PC-3 (cell line): ENCODE results near the gene CEACAM21. TPM values are rescaled to one million over a fixed set of nuclear protein-coding genes. Genes with fewer than 3 reads are reported as not detected.

Source experiments
- ATAC-seq: fragments of 200-7000 bp; cut with Tn5 transposase; 2 replicates; pipeline ENCODE4 v1.9.1; 2020; ENCODE audit warnings: mild to moderate bottlenecking, moderate library complexity
- BruUV-seq: library from RNA; stranded (reverse); fragments of 400-500 nt; replicated peaks from 2 replicates; lab custom pipeline; 2021; lab: Mats Ljungman, UMichigan
- CTCF ChIA-PET: fragments of 300-600 bp; sonication (Branson Sonifier 250); formaldehyde crosslinking; loops from one replicate; lab custom pipeline; 2022; ENCODE audit warnings: antibody characterized with exemption; lab: Charles Lee
- POLR2A ChIA-PET: fragments of 300-600 bp; sonication (Branson Sonifier 250); formaldehyde crosslinking; loops from one replicate; lab custom pipeline; 2022; ENCODE audit warnings: antibody characterized with exemption; ENCODE audit not compliant: unreplicated experiment; lab: Charles Lee
- DNase-seq: peaks from one replicate; pipeline ENCODE4 v3.0.0-alpha.2; 2015
- H2AFZ ChIP-seq: fragments of 300-600 bp; sonication (generic); 2 replicates; pipeline ENCODE4 v1.6.0; 2016; ENCODE audit warnings: antibody characterized with exemption, low read length
- H3F3A ChIP-seq: fragments of 300-600 bp; sonication (generic); one replicate; pipeline ENCODE4 v1.6.0; 2017; ENCODE audit warnings: antibody characterized with exemption, low read length, control low read depth, mild to moderate bottlenecking; ENCODE audit not compliant: unreplicated experiment
- H3K27ac ChIP-seq: fragments of 300-600 bp; sonication (generic); 2 replicates; pipeline ENCODE4 v1.5.1; 2016; ENCODE audit warnings: mild to moderate bottlenecking, low read length
- H3K27me3 ChIP-seq: fragments of 300-600 bp; sonication (generic); 2 replicates; pipeline ENCODE4 v1.6.1; 2016; ENCODE audit warnings: low read length, mixed read lengths
- H3K36me3 ChIP-seq: fragments of 300-600 bp; sonication (generic); 2 replicates; pipeline ENCODE4 v1.6.1; 2016; ENCODE audit warnings: low read depth, mixed run types, low read length, mixed read lengths
- H3K4me1 ChIP-seq: fragments of 300-600 bp; sonication (generic); 2 replicates; pipeline ENCODE4 v1.5.1; 2016; ENCODE audit warnings: low read length; ENCODE audit not compliant: insufficient read depth
- H3K4me2 ChIP-seq: fragments of 300-600 bp; sonication (generic); 2 replicates; pipeline ENCODE4 v1.6.0; 2016; ENCODE audit warnings: low read length
- H3K4me3 ChIP-seq: fragments of 300-600 bp; sonication (generic); 2 replicates; pipeline ENCODE4 v1.5.1; 2016; ENCODE audit warnings: mild to moderate bottlenecking, low read length, mixed read lengths
- H3K79me2 ChIP-seq: fragments of 300-600 bp; sonication (generic); 2 replicates; pipeline ENCODE4 v1.6.1; 2017; ENCODE audit warnings: low read length, mixed read lengths
- H3K9ac ChIP-seq: fragments of 300-600 bp; sonication (generic); 2 replicates; pipeline ENCODE4 v1.6.0; 2016; ENCODE audit warnings: mild to moderate bottlenecking, low read length
- H3K9me2 ChIP-seq: fragments of 300-600 bp; sonication (generic); replicated peaks from 2 replicates; pipeline ENCODE4 v1.6.1; 2016; ENCODE audit warnings: mixed run types, low read length, mixed read lengths
- H3K9me3 ChIP-seq: fragments of 300-600 bp; sonication (generic); 2 replicates; pipeline ENCODE4 v1.6.1; 2016; ENCODE audit warnings: low read length, mixed read lengths
- H4K20me1 ChIP-seq: fragments of 300-600 bp; sonication (generic); 2 replicates; pipeline ENCODE4 v1.6.1; 2016; ENCODE audit warnings: low read length, mixed read lengths
- CTCF ChIP-seq: fragments of 300-600 bp; sonication (generic); conservative IDR thresholded peaks from 2 replicates; pipeline ENCODE4 v1.5.1; 2017; ENCODE audit warnings: antibody characterized with exemption, low read depth, mild to moderate bottlenecking, low read length
- EZH2 ChIP-seq: fragments of 300-600 bp; sonication (generic); IDR thresholded peaks from one replicate; pipeline ENCODE4 v1.6.1; 2017; ENCODE audit warnings: antibody characterized with exemption, mild to moderate bottlenecking, low read length; ENCODE audit not compliant: unreplicated experiment
- EZH2phosphoT487 ChIP-seq: fragments of 300-600 bp; sonication (generic); IDR thresholded peaks from 2 replicates; pipeline ENCODE4 v1.6.1; 2018; ENCODE audit warnings: mild to moderate bottlenecking, antibody characterized with exemption, low read length, borderline replicate concordance
- intact Hi-C: fragments of 100-400 bp; cut with micrococcal nuclease; formaldehyde crosslinking; loops from 2 replicates; pipeline ENCODE4 v1.9.0; 2023
- total RNA-seq: library from RNA; depleted of rRNA; stranded (reverse); fragments of >200 nt; gene quantifications from 2 replicates; pipeline ENCODE4 v1.2.3, GENCODE V29; 2014

Gene CEACAM21
- total RNA-seq, 1 experiment from 2014 or later = not detected

- Histone ChIP-seq H3K9me2 (no peaks in the 10 kb centered on the region), H3K79me2 (no peaks in the 10 kb centered on the region), H3K4me3 (no peak overlapping the region), H3K9me3 (0 out of 2 replicates have a peak, but pooled peaks cover 10% of the 10 kb centered on the region), H3K36me3 (no peaks in the 10 kb centered on the region), H3K4me2 (no peak overlapping the region), H3F3A (no peaks in the 10 kb centered on the region), H3K27me3 (peaks cover 48% of the 10 kb centered on the region), H4K20me1 (no peaks in the 10 kb centered on the region), H3K4me1 (no peaks in the 10 kb centered on the region), H3K27ac (no peak overlapping the region), H3K9ac (no peak overlapping the region), H2AFZ (no peak overlapping the region)
- CTCF ChIA-PET = no interaction called here
- ATAC-seq (no peak), DNase-seq (no peak)
- POLR2A ChIA-PET = no interaction called here
- BruUV-seq = no TSS peak
- intact Hi-C loops = no loop called here
- TF ChIP-seq CTCF (no peak), EZH2phosphoT487 (no peak), EZH2 (no peak)
Observed at GRCh38 chr19:41529484-41530183, 46.3 kb upstream of the CEACAM21 start.

GRCh38 chr19:41530184-41530534 is 45.8 kb upstream of the CEACAM21 start:
- Histone ChIP-seq H3K27me3 (peaks cover 43% of the 10 kb centered on the region), H3F3A (no peaks in the 10 kb centered on the region), H2AFZ (no peak overlapping the region), H3K4me1 (no peaks in the 10 kb centered on the region), H3K4me3 (no peak overlapping the region), H3K9me2 (no peaks in the 10 kb centered on the region), H4K20me1 (no peaks in the 10 kb centered on the region), H3K36me3 (no peaks in the 10 kb centered on the region), H3K27ac (no peak overlapping the region), H3K79me2 (no peaks in the 10 kb centered on the region), H3K9me3 (0 out of 2 replicates have a peak, but pooled peaks cover 10% of the 10 kb centered on the region), H3K4me2 (no peak overlapping the region), H3K9ac (no peak overlapping the region)
- CTCF ChIA-PET = no interaction called here
- TF ChIP-seq CTCF = no peak
- no peak for TF ChIP-seq EZH2
- intact Hi-C loops = no loop called here
- no TSS peak for BruUV-seq
- ATAC-seq (no peak), DNase-seq (no peak)
- POLR2A ChIA-PET = no interaction called here

GRCh38 chr19:41530761-41531301 is 45.1 kb upstream of the CEACAM21 start:
- intact Hi-C loops = no loop called here
- 0 out of 2 replicates have a peak, but pooled peaks cover 10% of the 10 kb centered on the region for H3K9me3 ChIP-seq
- ATAC-seq (no peak), DNase-seq (no peak)
- no peak overlapping the region for H3K4me3 ChIP-seq
- peaks cover 36% of the 10 kb centered on the region for H3K27me3 ChIP-seq
- H3F3A ChIP-seq = no peaks in the 10 kb centered on the region
- H3K79me2 ChIP-seq = no peaks in the 10 kb centered on the region
- ChIA-PET CTCF (no interaction called here), POLR2A (no interaction called here)
- H3K4me1 ChIP-seq = no peaks in the 10 kb centered on the region
- no TSS peak for BruUV-seq
- no peaks in the 10 kb centered on the region for H3K9me2 ChIP-seq
- H3K4me2 ChIP-seq = no peak overlapping the region
- H3K36me3 ChIP-seq = no peaks in the 10 kb centered on the region
- H3K27ac ChIP-seq = no peak overlapping the region
- H4K20me1 ChIP-seq = no peaks in the 10 kb centered on the region
- no peak overlapping the region for H3K9ac ChIP-seq
- TF ChIP-seq EZH2 (no peak), EZH2phosphoT487 (no peak), CTCF (no peak)
- H2AFZ ChIP-seq = no peak overlapping the region
